OCI-LY1 (cell line): ENCODE data around the gene FTCDNL1.

Experiments
- H2AFZ ChIP-seq: fragments of 200-600 bp; sonication (generic), shearing (Covaris generic); 2 replicates; pipeline ENCODE4 v1.6.0; 2014; ENCODE audit warnings: antibody characterized with exemption, mild to moderate bottlenecking, low read length
- H3F3A ChIP-seq: fragments of 200-600 bp; sonication (generic), shearing (Covaris generic); 2 replicates; pipeline ENCODE4 v1.6.0; 2014; ENCODE audit warnings: mild to moderate bottlenecking, antibody characterized with exemption, low read length, moderate library complexity; ENCODE audit not compliant: insufficient read depth
- H3K27ac ChIP-seq: fragments of 200-600 bp; sonication (generic); 2 replicates; pipeline ENCODE4 v1.5.1; 2014; ENCODE audit warnings: low read length, mixed run types, mild to moderate bottlenecking, low read depth; ENCODE audit not compliant: poor library complexity, severe bottlenecking
- H3K27me3 ChIP-seq: fragments of 200-600 bp; sonication (generic); 2 replicates; pipeline ENCODE4 v1.6.0; 2014; ENCODE audit warnings: antibody characterized with exemption, mild to moderate bottlenecking, low read length, moderate library complexity; ENCODE audit not compliant: insufficient read depth
- H3K36me3 ChIP-seq: fragments of 200-600 bp; sonication (generic); 2 replicates; pipeline ENCODE4 v1.6.1; 2014; ENCODE audit warnings: mild to moderate bottlenecking, antibody characterized with exemption, low read length, moderate library complexity, mixed read lengths; ENCODE audit not compliant: insufficient read depth
- H3K4me1 ChIP-seq: fragments of 200-600 bp; sonication (generic); 2 replicates; pipeline ENCODE4 v1.5.1; 2014; ENCODE audit warnings: mild to moderate bottlenecking, low read length, moderate library complexity; ENCODE audit not compliant: insufficient read depth, severe bottlenecking
- H3K4me2 ChIP-seq: fragments of 200-600 bp; sonication (generic), shearing (Covaris generic); 2 replicates; pipeline ENCODE4 v1.6.1; 2014; ENCODE audit warnings: low read length
- H3K4me3 ChIP-seq: fragments of 200-600 bp; sonication (generic); 2 replicates; pipeline ENCODE4 v1.5.1; 2014; ENCODE audit warnings: low read length, low read depth, mild to moderate bottlenecking, mixed read lengths; ENCODE audit not compliant: poor library complexity, severe bottlenecking
- H3K79me2 ChIP-seq: fragments of 200-600 bp; shearing (Covaris generic); 2 replicates; pipeline ENCODE4 v1.6.1; 2016; ENCODE audit warnings: mixed run types, low read length, mixed read lengths; ENCODE audit not compliant: insufficient read depth
- H3K9ac ChIP-seq: fragments of 200-600 bp; sonication (generic), shearing (Covaris generic); 2 replicates; pipeline ENCODE4 v1.6.1; 2014; ENCODE audit warnings: mild to moderate bottlenecking, low read length, mixed read lengths
- H3K9me2 ChIP-seq: fragments of 200-600 bp; sonication (generic), shearing (Covaris generic); 2 replicates; pipeline ENCODE4 v1.6.1; 2014; ENCODE audit warnings: low read depth, mild to moderate bottlenecking, low read length, mixed read lengths
- H3K9me3 ChIP-seq: fragments of 200-600 bp; shearing (Covaris generic); 2 replicates; pipeline ENCODE4 v1.6.1; 2014; ENCODE audit warnings: low read length, mixed read lengths
- H4K20me1 ChIP-seq: fragments of 200-600 bp; sonication (generic), shearing (Covaris generic); 2 replicates; pipeline ENCODE4 v1.6.0; 2016; ENCODE audit warnings: mild to moderate bottlenecking, low read length; ENCODE audit not compliant: insufficient read depth
- CTCF ChIP-seq: fragments of 200-600 bp; sonication (generic), shearing (Covaris generic); IDR thresholded peaks from 2 replicates; pipeline ENCODE4 v1.5.1; 2017; ENCODE audit warnings: mild to moderate bottlenecking, antibody characterized with exemption, low read length, moderate library complexity, mixed read lengths
- EZH2 ChIP-seq: fragments of 200-600 bp; sonication (generic), shearing (Covaris generic); IDR thresholded peaks from 2 replicates; pipeline ENCODE4 v1.8.0; 2017; ENCODE audit warnings: borderline replicate concordance, mixed run types, mild to moderate bottlenecking, antibody characterized with exemption, low read length, moderate library complexity, mixed read lengths

The FTCDNL1 gene

GRCh38 chr2:199770716-199771115, 80.3 kb downstream of the FTCDNL1 start:
- Histone ChIP-seq H3K27ac (no peak overlapping the region), H4K20me1 (no peaks in the 10 kb centered on the region), H3F3A (no peaks in the 10 kb centered on the region), H3K4me2 (no peak overlapping the region), H3K36me3 (no peaks in the 10 kb centered on the region), H3K4me3 (no peak overlapping the region), H2AFZ (no peak overlapping the region), H3K4me1 (no peaks in the 10 kb centered on the region), H3K9ac (no peak overlapping the region), H3K79me2 (no peaks in the 10 kb centered on the region), H3K9me3 (no peaks in the 10 kb centered on the region), H3K9me2 (no peaks in the 10 kb centered on the region), H3K27me3 (no peaks in the 10 kb centered on the region)
- TF ChIP-seq CTCF (no peak), EZH2 (no peak)

GRCh38 chr2:199765646-199766045, 85.3 kb downstream of the FTCDNL1 start:
- Histone ChIP-seq H4K20me1 (no peaks in the 10 kb centered on the region), H3K4me2 (no peak overlapping the region), H3K4me3 (no peak overlapping the region), H3K9me2 (no peaks in the 10 kb centered on the region), H2AFZ (no peak overlapping the region), H3K9ac (no peak overlapping the region), H3K27me3 (no peaks in the 10 kb centered on the region), H3F3A (no peaks in the 10 kb centered on the region), H3K79me2 (no peaks in the 10 kb centered on the region), H3K27ac (no peak overlapping the region), H3K9me3 (no peaks in the 10 kb centered on the region), H3K36me3 (no peaks in the 10 kb centered on the region), H3K4me1 (no peaks in the 10 kb centered on the region)
- TF ChIP-seq EZH2: no peak
- TF ChIP-seq CTCF: no peak

- no peak overlapping the region for H3K4me2 ChIP-seq
- H3K27ac ChIP-seq: no peak overlapping the region
- H3K27me3 ChIP-seq: no peaks in the 10 kb centered on the region
- H3F3A ChIP-seq: no peaks in the 10 kb centered on the region
- no peaks in the 10 kb centered on the region for H3K9me2 ChIP-seq
- H2AFZ ChIP-seq: no peak overlapping the region
- no peaks in the 10 kb centered on the region for H3K4me1 ChIP-seq
- no peaks in the 10 kb centered on the region for H3K9me3 ChIP-seq
- no peaks in the 10 kb centered on the region for H4K20me1 ChIP-seq
- no peaks in the 10 kb centered on the region for H3K36me3 ChIP-seq
- H3K9ac ChIP-seq: no peak overlapping the region
- H3K79me2 ChIP-seq: no peaks in the 10 kb centered on the region
- TF ChIP-seq CTCF: no peak
- TF ChIP-seq EZH2: no peak
- H3K4me3 ChIP-seq: no peak overlapping the region
Observed at GRCh38 chr2:199764273-199764800, 86.7 kb downstream of the FTCDNL1 start.
